GM12864 (cell line): ENCODE data around the gene STXBP5.

Experiments
- DNase-seq: peaks from one replicate; pipeline ENCODE4 v3.0.0-alpha.2; 2011; ENCODE audit warnings: low read depth
- H3K4me3 ChIP-seq: 2 replicates; pipeline ENCODE4 v1.5.1; 2011; ENCODE audit warnings: mild to moderate bottlenecking, low read depth, low read length, control low read depth
- TF ChIP-seq, protein P1 (sequence below): IDR thresholded peaks from 2 replicates; pipeline ENCODE4 v1.5.1; 2011; ENCODE audit warnings: low read depth, mild to moderate bottlenecking, moderate library complexity, low read length, control low read depth, inconsistent platforms; ENCODE audit errors: missing control alignments

STXBP5 gene

DNA sequence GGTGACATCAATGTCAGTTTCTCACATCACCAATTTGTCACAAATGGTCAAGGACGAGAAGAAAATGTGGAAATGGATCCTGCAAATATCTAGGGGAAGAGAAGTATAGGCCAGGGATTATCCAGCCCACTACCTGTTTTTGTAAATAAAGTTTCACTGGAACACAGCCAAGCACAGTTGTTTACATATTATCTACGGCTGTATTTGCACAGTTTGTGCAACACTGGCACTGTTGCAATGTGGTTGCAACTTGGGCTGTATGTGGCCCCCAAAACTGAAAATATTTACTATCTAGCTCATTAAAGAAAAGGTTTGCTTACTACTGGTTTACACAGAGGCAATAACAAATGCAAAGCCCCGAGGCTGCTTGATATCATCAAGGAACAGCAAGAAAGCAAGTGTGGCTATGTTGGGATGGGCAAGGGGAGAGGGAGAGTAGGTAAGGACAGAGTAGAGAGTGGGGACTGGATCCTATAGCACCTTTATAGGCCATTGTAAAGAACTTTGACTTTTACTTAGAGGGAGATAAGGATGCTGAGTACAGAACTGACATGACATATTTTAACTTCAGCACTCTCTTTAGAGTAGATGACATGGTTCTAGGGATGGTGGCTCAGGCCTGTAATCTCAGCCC, 11.8 kb upstream of the STXBP5 start:
- no peak overlapping the region for H3K4me3 ChIP-seq
- TF ChIP-seq, protein P1, sequence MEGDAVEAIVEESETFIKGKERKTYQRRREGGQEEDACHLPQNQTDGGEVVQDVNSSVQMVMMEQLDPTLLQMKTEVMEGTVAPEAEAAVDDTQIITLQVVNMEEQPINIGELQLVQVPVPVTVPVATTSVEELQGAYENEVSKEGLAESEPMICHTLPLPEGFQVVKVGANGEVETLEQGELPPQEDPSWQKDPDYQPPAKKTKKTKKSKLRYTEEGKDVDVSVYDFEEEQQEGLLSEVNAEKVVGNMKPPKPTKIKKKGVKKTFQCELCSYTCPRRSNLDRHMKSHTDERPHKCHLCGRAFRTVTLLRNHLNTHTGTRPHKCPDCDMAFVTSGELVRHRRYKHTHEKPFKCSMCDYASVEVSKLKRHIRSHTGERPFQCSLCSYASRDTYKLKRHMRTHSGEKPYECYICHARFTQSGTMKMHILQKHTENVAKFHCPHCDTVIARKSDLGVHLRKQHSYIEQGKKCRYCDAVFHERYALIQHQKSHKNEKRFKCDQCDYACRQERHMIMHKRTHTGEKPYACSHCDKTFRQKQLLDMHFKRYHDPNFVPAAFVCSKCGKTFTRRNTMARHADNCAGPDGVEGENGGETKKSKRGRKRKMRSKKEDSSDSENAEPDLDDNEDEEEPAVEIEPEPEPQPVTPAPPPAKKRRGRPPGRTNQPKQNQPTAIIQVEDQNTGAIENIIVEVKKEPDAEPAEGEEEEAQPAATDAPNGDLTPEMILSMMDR: no peak
- DNase-seq: no peak

DNA sequence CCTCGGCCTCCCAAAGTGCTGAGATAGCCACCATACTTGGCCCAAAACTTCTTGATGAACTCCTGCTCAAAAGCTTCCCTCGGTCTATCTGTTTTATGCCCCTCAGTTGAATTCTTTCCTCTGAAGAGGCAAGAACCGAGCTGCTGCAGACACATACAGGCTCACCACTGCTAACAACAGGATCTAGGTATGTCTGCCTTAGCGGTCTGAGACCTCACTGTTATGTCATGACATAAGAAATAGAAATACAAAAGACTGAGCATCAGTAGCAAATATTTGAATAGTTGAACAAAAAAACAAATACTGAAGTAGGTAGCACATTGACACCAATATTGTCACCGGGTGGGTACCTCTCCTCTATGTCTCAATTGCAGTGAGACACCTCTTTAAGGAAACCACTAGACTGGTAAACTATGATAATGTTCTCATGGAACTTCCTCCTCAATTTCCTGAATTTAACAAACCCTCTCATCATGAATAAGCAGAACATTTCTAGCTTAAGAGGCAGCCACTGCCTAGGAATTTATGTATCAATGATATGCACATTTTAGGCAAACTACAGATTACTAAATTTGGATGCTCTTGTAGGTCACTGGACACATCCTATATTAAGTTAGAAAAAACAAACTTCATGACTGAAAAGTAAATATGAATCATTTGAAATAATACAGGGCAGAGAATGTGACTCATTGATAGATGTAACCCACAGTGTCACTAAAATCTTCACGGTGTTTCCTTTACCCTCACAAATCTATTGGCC, 9.4 kb upstream of the STXBP5 start:
- TF ChIP-seq, protein P1: no peak
- no peak overlapping the region for H3K4me3 ChIP-seq
- DNase-seq: no peak

DNA sequence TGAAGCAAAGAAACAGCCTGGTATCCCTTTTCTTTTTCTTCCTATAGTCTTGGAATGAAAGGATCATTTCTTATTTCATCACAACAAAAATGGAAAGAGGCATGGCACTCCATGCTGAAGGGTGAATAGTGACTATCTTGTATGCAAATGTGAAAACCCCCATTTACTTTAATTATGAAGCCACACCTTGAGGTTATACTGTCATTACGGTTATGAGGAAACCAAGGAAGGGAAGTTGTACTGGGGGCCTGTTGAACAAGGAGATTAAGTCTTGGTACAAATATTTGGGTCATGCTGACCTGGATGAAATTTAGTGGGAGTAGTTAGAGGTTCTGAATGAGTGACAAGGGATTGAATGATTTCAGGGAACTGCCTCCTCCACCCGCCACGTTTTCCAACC, 8.7 kb upstream of the STXBP5 start:
- H3K4me3 ChIP-seq: no peak overlapping the region
- no peak for DNase-seq
- TF ChIP-seq, protein P1: no peak

DNA sequence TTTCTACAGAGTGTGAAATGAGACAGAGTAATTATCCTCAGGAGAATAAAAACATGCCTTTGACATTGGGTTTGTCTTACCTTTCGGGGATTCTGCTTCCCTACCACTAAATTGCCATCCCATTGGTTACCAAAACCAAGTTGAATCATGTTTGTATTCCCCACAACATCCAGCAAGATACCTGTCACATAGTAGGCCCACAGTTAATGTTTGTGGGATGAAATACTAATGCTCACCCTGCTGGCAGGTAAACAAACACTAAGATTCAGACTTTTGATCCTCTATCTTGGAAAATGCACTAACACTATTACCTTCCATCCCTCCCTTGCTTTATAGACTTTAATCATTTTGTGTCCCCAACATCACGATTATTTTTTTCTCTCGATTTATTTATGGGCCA, 8.2 kb upstream of the STXBP5 start:
- no peak overlapping the region for H3K4me3 ChIP-seq
- TF ChIP-seq, protein P1: no peak
- no peak for DNase-seq

DNA sequence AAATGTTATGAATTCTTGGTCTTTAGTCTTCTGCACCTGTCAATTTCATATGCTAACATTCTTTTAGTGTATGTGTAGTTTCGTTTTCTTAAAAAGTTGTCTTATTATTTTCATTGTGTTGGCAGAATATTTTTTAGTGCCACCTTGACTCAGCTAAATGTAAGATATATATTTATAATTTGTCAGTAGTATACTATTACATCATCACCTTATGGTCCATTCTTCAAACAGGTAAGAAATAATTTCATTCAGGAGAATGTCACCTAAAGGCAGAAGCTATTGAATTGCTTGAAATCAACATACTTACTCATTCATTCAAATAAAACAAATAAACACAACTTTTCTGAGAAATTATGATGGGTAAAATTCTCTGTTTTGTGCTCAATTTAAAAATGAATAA, 3.5 kb upstream of the STXBP5 start:
- H3K4me3 ChIP-seq: no peak overlapping the region
- TF ChIP-seq, protein P1: no peak
- DNase-seq: no peak

DNA sequence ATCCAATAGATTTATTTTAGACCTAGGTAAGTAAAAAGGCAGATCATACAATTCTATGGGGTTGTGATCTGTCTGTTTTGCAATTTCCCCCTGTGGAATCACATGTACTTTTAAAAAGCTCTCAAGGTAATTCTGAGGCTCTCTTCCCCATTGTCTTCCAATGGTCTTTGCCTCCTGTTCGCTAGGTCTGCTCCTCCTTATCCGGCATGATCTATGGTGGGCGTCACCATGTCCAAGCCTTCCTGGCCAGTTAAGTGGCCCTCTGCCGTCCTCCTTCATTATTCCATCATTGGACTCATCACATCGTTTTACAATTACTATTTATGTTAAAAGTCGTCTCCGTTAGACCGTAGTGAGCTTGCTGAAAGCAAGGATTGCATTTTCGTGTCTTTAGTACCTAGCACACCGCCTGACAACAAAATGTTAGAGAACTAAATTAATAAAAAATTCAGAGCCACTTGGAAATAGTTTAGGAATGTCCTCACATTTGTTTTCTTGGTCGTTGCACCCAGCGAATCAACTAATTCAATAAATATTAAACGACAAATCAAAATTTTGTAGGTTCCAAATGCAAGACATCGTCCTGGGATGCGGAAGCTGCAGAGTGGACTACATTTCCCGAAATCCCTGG, 2.2 kb upstream of the STXBP5 start:
- peak overlapping the region; percentile 81 for H3K4me3 ChIP-seq
- TF ChIP-seq, protein P1: no peak
- peak; percentile 45 for DNase-seq
